ENCODE measurements around the gene DCC.

DCC gene

DNA sequence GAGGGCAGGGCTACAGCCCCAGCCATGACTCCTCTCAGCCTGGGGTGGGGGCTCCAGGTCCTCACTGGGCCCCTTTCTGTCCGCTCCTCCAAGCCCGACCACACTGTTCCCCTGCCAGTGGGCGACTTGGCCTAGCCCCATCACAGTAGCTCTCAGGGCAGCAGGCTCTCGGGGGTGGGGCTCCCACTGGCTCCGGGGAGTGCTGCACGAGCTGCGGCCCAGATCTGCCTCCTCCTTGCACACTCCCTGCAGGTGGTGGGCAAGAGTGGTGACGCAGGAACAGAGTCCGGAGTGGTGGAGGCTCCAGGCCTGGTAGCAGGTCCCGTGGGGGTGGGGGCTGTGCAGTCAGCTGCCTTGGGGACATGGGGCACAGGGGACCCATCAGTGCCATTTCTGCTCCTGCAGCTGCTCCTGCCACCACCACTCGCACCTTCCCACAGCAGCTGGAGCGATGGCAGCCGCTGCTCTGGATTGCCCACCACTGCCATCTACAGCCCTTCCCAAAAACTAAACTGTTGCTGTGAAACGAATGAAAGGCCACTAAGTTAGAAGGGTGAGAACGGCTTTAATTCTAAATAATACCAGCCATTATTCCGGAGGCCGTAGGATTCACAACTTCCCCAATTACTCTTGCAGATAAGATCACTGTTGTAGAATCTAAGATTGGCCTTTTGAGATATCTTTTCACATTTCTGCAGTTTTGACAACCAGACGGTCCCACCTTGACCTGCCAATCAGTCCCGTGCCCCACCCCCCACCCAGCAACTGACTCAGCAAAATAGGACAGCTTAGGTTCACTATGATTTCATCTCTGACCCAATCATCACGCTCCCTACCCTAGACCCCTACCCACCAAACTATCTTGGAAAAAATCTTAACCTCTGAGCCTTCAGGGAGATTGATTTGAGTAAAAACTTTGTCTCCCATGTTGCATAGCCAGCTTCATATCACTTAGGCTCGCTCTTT is 530.2 kb downstream of the DCC start:
- H3K4me3 ChIP-seq (ENCODE audit: low read depth, low read length) = no peak overlapping the region
- no peak for DNase-seq (ENCODE audit: low read depth)
- TF ChIP-seq, protein P1, sequence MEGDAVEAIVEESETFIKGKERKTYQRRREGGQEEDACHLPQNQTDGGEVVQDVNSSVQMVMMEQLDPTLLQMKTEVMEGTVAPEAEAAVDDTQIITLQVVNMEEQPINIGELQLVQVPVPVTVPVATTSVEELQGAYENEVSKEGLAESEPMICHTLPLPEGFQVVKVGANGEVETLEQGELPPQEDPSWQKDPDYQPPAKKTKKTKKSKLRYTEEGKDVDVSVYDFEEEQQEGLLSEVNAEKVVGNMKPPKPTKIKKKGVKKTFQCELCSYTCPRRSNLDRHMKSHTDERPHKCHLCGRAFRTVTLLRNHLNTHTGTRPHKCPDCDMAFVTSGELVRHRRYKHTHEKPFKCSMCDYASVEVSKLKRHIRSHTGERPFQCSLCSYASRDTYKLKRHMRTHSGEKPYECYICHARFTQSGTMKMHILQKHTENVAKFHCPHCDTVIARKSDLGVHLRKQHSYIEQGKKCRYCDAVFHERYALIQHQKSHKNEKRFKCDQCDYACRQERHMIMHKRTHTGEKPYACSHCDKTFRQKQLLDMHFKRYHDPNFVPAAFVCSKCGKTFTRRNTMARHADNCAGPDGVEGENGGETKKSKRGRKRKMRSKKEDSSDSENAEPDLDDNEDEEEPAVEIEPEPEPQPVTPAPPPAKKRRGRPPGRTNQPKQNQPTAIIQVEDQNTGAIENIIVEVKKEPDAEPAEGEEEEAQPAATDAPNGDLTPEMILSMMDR (IDR thresholded peaks at IDR 0.05; ENCODE audit: insufficient read depth, low read depth, low read length, missing control alignments) = no peak

DNA sequence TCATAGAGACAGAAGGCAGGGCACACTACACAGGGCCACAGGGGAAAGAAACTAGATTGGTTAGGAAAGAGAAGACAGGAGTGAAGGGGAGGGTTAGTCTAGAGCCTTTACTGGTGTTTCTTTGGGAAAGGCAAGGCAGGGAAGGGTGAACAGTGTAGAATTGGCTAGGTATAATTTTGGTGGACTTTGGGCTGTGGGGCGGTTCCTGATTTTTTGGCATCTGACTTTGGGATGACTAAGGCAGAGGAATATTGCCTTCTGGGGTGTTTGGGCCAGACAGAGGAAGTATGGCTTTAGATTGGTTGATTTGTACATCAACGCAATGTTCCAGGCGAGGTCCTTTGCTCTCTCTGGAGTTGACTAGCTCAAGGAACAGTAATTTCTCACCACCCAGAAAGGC is 534.8 kb downstream of the DCC start:
- TF ChIP-seq, protein P1 (IDR thresholded peaks at IDR 0.05; ENCODE audit: insufficient read depth, low read depth, low read length, missing control alignments) = no peak
- no peak overlapping the region for H3K4me3 ChIP-seq (ENCODE audit: low read depth, low read length)
- DNase-seq (ENCODE audit: low read depth) = no peak

DNA sequence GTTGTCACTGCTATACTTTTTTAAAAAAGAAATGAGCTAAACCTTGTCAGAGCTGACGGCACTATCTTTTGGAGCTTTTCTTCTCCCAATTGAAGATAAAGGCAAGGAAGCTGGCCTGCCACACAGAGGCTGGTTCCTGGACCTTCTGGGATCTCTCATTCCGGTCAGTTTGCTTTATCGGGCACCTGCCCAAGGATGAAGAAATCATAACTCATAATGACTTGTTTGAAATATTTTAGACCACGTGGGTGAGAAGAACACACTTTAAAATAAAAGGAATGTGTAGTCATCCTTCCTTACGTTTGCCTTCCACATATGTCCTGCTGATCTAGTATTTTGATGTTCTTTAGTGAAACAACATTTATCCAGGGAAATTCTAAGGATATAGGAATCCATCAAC is 535.7 kb downstream of the DCC start:
- TF ChIP-seq, protein P1 (IDR thresholded peaks at IDR 0.05; ENCODE audit: insufficient read depth, low read depth, low read length, missing control alignments) = no peak
- H3K4me3 ChIP-seq (ENCODE audit: low read depth, low read length) = no peak overlapping the region
- no peak for DNase-seq (ENCODE audit: low read depth)

DNA sequence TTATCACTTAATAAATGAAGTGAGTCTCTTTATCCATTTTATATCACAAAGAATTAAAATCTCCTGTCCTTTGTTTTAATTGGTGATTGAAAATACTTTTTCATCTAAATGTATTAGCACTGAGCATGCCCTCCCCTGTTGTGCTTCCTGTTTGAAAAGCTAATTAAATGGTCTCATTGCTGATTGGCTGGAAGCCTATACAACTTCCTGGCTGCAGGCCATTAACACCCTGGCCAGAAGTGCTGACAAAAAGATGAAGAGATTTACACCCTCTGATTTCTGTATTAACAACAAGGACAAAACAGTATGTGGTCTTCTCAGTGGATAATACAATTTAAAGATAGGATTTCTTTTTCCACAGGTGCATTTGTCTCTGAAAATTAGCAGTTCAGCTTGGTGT is 548.0 kb downstream of the DCC start:
- no peak for DNase-seq (ENCODE audit: low read depth)
- TF ChIP-seq, protein P1 (IDR thresholded peaks at IDR 0.05; ENCODE audit: insufficient read depth, low read depth, low read length, missing control alignments) = no peak
- H3K4me3 ChIP-seq (ENCODE audit: low read depth, low read length) = no peak overlapping the region

DNA sequence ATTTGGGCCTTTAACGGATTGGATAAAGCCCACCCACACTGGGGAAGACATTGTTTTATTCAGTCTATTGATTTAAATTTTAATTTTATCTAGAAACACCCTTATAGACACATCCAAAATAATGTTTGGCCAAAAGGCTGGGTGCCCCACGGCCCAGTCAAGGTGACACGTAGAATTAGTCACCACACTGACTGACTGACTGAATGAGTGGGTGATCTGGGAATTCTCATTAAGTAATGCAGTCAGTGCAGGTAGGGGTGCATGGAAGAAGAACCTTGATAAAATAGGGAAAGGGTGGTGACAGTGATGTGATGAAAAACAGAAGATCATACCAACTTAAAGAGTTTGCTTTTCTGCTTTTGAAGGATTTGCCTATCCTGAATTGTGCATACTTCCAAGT is 554.8 kb downstream of the DCC start:
- TF ChIP-seq, protein P1 (IDR thresholded peaks at IDR 0.05; ENCODE audit: insufficient read depth, low read depth, low read length, missing control alignments) = no peak
- DNase-seq (ENCODE audit: low read depth) = no peak
- H3K4me3 ChIP-seq (ENCODE audit: low read depth, low read length) = no peak overlapping the region

DNA sequence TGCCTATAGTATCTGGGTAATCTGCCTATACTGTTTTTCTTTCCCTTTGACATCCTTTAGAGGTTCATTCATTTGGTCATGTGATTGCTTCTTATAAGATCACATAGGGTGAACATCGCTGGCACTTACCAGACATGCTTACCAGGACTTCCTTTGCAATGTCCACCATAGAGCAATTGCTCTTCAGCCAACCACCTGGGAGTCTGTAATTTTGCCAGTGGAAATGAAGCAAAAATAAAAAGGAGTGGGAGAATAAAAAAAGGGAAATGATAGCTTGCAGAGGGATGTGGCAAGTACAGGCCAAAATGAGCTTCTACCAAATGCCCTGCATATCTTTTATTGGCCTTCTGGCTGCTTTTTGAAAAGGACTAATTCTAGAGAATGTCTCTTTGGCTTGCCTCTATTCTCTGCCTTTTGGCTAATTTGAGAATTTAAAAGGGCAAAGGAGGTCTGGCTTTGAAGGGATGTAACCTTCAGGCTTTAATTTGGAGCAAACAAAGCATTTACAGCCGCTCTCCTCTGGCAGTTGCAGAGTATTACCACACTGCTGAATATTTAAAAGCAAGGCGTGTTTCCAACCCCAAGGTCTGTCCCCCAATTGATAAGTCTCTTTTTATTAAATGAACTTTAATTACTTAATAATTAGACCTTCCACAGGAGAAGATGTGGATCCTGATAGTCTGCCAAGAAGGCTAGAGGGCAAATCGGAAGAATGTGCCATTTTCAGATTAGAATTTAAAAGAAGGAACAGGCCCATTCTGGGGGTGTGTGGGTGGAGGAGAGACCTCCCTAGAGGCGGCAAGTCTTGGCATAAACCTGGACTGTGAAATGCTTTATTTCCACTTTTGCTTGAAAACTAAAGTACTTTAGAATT is 557.9 kb downstream of the DCC start:
- TF ChIP-seq, protein P1 (IDR thresholded peaks at IDR 0.05; ENCODE audit: insufficient read depth, low read depth, low read length, missing control alignments) = no peak
- DNase-seq (ENCODE audit: low read depth) = no peak
- no peak overlapping the region for H3K4me3 ChIP-seq (ENCODE audit: low read depth, low read length)

Measured in GM12865 (cell line).